ENCODE data around the gene VWC2. TPM values are rescaled to one million over a fixed set of nuclear protein-coding genes. Genes with fewer than 3 reads are reported as not detected.

VWC2 gene
- total and polyA plus RNA-seq, 2 of the 4 experiments (the other 2 are of a cell fraction), result not detected

- POLR2A ChIA-PET (ENCODE audit: unreplicated experiment), result no interaction called here
- no peak overlapping the region for H3K9ac ChIP-seq (ENCODE audit: low read depth, low read length)
- H4K5ac ChIP-seq (ENCODE audit: low read depth, low read length), result no peak overlapping the region
- no peaks in the 10 kb centered on the region for H3K27me3 ChIP-seq (ENCODE audit: control insufficient read depth, insufficient read depth, low read length)
- no peak overlapping the region for H4K8ac ChIP-seq (ENCODE audit: low read depth in 2 of 2, low read length in 2 of 2)
- no peak overlapping the region for H4K91ac ChIP-seq (ENCODE audit: insufficient read depth, low read depth, low read length)
- no CpG with 5 or more reads among the region's 1 CpG for WGBS, 2 experiments (ENCODE audit: extremely low coverage in 2 of 2, insufficient read length in 1 of 2)
- no peaks in the 10 kb centered on the region for H4K20me1 ChIP-seq (ENCODE audit: insufficient read depth, low read length)
- H2AK5ac ChIP-seq (ENCODE audit: low read depth, low read length), result no peak overlapping the region
- H3K14ac ChIP-seq (replicated peaks; ENCODE audit: low read depth, low read length), result no peak overlapping the region
- H2BK15ac ChIP-seq (ENCODE audit: low read depth, low read length), result no peak overlapping the region
- no peak overlapping the region for H3K27ac ChIP-seq (ENCODE audit: insufficient read depth, low read length)
- H2BK120ac ChIP-seq (ENCODE audit: low read depth, low read length), result no peak overlapping the region
- H3K79me1 ChIP-seq (ENCODE audit: low read depth in 1 of 2, low read length in 2 of 2), result no peaks in the 10 kb centered on the region
- TF ChIP-seq RFX5 (IDR thresholded peaks at IDR 0.05; ENCODE audit: low read depth, low read length) (no peak), NFE2L2 (IDR thresholded peaks at IDR 0.05; ENCODE audit: low read depth, low read length) (no peak), MAFK (IDR thresholded peaks at IDR 0.05; ENCODE audit: low read depth, low read length) (no peak), CEBPB (IDR thresholded peaks at IDR 0.05; ENCODE audit: low read depth, low read length) (no peak), MXI1 (IDR thresholded peaks at IDR 0.05; ENCODE audit: borderline replicate concordance, low read depth, low read length) (no peak), CHD1 (IDR thresholded peaks at IDR 0.05; ENCODE audit: low read depth, low read length) (no peak), USF2 (IDR thresholded peaks at IDR 0.05; ENCODE audit: low read depth, low read length) (no peak), FOS (IDR thresholded peaks at IDR 0.05; ENCODE audit: low read depth, low read length) (no peak), POLR2A (IDR thresholded peaks at IDR 0.05; ENCODE audit: low read depth, low read length) (no peak)
- no peak overlapping the region for H3K4me3 ChIP-seq (ENCODE audit: insufficient read depth, low read depth, low read length)
- no peak overlapping the region for H3K18ac ChIP-seq (ENCODE audit: low read depth, low read length)
- H3K4me2 ChIP-seq (ENCODE audit: low read depth, low read length), result no peak overlapping the region
- H3K9me1 ChIP-seq (ENCODE audit: insufficient read depth, low read length), result no peaks in the 10 kb centered on the region
- no peak overlapping the region for H2BK5ac ChIP-seq (ENCODE audit: low read depth, low read length, poor library complexity, severe bottlenecking)
- no peak overlapping the region for H2BK20ac ChIP-seq (ENCODE audit: low read depth, low read length)
- in situ Hi-C loops (cut with MboI; ENCODE audit: low sequenced_read_pairs), result no loop called here
- H3K56ac ChIP-seq (ENCODE audit: extremely low read depth, insufficient read depth, low read length), result no peak overlapping the region
- no peak overlapping the region for H2AFZ ChIP-seq (replicated peaks; ENCODE audit: low read length, poor library complexity)
- peaks cover 2% of the 10 kb centered on the region; the same call in 1 of the 2 replicates for H3K9me3 ChIP-seq (ENCODE audit: control insufficient read depth, insufficient read depth, low read length)
- ATAC-seq (ENCODE audit: low read depth) (no peak), DNase-seq (no peak)
- BruUV-seq (replicated peaks), result no TSS peak
- H3K23ac ChIP-seq (ENCODE audit: low read depth, low read length), result no peak overlapping the region
- no peak overlapping the region for H2AK9ac ChIP-seq (replicated peaks; ENCODE audit: low read depth, low read length, poor library complexity)
- dilution Hi-C loops (cut with HindIII; ENCODE audit: low sequenced_read_pairs, unreplicated experiment), result no loop called here
- no peaks in the 10 kb centered on the region for H3K4me1 ChIP-seq (ENCODE audit: control insufficient read depth, insufficient read depth, low read length)
- H3K36me3 ChIP-seq (ENCODE audit: control insufficient read depth, insufficient read depth, low read length), result no peaks in the 10 kb centered on the region
- no peak overlapping the region for H3K4ac ChIP-seq (ENCODE audit: low read depth, low read length)
- intact Hi-C loops (cut with micrococcal nuclease), result no loop called here
- CTCF ChIA-PET, result no interaction called here
Measured at GRCh38 chr7:49766966-49767365, 6.5 kb upstream of the VWC2 start.

All from IMR-90 (cell line).